ENCODE results near the gene CHIC2.
"Not testable (repeated sequence)": the region's sequence is repeated elsewhere in the genome, so short reads cannot be mapped to it uniquely, and the experiment has no call there.

The CHIC2 gene

DNA sequence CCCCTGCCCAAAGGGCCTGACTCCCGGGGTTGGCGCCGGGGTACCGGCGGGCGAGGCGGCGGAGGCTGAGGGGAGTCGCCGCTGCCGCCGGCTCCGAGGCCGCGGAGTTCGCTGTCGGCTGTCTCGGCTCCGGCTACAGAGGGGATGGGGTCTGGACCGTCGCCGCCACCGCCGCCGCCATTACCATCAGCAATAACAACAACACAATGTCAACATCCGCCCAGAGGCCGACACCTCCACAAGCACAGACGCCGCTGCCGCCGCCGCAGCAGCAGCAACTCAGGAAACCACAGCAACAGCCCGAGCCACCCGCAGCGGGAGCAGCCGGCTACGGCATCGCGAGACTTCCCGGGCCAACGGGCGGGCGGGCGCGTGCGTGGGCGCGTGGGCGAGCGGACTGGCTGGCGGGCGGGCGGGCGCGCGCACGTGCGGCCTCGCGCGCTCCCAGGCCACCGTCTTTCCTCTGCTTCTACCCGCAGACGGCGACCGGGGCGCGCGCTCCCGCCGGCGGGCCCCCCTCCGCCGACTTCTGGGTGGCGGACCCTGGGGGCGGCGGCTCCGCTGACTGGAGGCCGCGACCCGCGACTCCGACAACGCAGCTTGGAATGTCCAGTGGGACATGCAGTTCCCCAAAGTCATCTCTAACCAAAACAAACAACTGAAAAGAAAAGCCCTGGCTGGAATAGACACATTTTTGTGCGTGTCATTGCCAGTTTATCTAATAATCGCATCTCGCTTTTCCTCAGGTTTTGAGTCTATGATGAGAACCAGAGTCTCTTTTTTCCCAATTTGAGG is at the start of gene CHIC2:
Gene CHIC2 (minus strand): TSS at position 289 of the 795 bp plus-strand sequence. CDS start 305 bp downstream, outside the sequence.
- peak; percentile 97 for DNase-seq (ENCODE audit: low spot score)

DNA sequence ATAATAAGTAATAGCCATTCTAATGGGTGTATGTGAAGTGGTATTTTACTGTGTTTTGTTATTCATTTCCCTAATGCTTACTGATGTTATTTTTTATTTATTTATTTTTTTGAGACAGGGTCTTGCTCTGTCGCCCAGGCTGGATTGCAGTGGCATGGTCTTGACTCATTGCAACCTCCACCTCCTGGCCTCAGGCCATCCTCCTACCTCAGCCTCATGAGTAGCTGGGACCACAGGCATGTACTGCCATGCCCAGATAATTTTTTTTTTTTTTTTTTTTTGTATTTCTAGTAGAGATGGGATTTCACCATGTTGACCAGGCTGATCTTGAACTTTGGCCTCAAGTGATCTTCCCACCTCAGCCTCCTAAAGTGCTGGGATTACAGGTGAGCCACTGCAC is 48.8 kb upstream of the CHIC2 start:
- DNase-seq (ENCODE audit: low spot score) = not testable (repeated sequence)

DNA sequence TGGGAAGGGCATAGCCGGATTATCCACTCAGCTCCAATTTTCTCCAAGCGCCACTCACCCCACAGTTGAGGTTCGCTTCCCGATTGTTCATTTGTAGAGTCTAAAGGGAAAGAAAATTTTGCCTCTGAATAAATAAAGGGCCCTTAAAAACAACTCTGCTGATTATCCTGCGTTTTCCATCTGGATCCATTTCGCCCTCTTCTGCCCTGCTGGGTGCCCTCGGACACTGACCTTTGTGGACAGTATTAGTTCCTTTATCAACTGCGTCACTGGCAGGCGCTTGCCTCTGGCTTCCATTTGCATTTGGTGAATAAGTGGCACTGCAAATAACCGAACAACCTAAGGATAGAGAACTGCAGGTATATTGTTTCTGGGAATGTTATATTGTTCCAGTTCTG is 45.6 kb upstream of the CHIC2 start:
- DNase-seq (ENCODE audit: low spot score) = no peak

DNA sequence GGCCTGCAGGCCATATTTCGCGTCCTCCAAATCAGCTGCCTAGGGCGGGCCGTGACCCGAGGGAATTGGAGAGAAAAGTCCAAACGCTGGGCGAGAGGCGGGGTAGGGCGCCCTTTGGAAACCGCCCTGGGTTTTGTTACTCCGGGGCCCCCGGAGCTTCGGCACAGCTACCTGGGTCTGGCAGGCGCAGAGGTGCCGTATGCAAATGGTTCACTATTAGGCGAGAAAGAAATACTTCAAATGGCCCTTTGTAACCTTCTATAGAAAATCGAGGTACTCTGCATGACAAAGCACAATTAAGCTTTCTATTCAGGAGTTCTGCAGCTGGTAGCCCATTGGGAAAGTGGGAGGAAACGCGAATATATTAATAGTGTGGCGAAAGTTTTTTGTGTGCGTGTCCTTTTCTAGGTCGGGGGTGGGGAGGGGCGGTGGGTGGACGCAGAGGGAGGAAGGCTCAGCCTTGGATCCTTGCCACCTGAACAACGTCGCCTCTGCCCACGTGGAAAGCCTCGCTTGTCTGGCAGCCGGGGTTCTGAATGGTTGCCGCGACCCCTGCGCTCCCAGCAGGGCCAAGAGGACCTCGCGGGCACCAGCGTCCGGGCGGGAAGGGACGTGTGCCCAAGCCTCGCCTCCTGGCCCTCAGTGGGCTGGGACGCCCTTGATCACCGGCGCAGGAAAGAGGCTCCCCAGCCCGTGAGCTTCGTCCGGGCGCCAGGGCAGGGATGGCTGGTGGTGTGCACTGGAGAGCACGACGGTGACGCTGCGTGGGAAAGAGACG is 45.0 kb upstream of the CHIC2 start:
- DNase-seq (ENCODE audit: low spot score) = no peak

DNA sequence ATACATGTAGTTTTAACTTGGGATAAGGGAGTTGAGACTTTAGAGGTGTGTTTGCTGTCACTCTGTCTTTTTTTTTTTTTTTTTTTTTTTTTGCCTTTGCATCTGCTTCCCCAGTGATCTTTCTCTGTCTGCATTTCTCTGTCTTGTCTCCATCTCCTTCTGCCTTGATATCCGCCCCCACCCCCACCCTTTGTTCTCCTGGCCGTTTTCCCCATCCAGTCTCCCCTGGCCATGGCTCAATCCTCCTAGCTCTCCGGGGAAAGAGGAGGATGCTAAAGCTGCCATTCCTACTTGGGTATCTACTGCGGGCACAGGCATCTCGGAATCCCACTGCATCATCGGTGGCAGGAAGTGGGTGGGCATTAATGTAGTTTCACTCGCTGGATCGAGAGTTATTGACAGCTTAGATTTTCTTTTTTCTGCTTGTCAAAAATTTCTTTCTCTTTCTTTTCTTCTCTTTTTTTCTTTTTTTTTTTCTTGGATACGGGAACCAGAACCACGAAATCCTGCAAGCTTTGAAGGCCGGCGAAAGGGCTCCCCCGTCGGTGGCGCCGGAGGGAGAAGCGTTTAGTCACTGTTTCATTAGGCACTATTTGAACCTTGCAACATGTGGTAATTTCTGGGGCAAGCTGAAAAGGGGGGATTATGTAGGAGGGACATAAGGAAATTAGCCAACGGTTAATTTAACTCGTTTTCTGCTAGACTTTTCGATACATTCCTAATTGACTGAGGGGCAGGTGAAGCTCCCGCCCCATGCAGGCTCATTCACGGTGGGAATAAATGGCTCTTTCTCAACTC is 43.7 kb upstream of the CHIC2 start:
- DNase-seq (ENCODE audit: low spot score) = no peak

DNA sequence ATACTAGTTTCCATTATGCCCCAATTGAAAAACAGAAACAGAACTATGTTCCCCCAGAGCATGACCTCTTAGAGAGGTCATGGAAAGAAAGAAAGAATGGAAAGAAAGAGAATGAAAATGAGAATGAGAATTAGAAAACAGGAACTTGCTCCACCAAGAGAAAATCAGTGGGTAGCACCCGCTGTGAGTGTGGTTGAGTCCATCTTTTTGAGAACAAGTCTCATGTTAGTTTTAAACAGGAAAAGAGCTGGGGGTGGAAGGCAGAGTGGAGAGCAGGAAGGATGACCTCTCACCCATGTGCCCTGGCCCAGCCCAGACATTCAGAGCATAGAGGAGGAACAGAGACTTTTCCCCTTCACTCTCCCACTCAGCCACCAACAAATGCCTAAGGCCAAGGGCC is 40.5 kb upstream of the CHIC2 start:
- DNase-seq (ENCODE audit: low spot score) = no peak

DNA sequence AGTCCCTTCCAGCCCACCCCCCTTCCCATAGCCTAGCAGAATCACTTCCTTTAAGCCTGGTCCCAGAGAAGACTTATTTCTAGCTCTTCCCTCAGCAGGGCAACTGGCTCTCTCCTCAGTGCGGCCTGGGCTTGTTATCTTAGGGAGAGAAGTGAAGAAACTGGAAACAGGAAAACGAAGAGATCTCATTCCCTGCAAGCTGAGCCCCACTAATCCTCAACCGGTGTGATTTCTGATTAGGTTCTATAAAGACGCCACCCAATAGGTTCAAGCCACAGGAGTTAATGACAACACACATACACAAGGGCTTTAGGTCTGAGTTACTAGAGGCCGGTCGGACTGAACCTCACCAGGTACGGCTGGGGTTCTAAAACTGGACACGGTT is 38.8 kb upstream of the CHIC2 start:
- DNase-seq (ENCODE audit: low spot score) = no peak

DNA sequence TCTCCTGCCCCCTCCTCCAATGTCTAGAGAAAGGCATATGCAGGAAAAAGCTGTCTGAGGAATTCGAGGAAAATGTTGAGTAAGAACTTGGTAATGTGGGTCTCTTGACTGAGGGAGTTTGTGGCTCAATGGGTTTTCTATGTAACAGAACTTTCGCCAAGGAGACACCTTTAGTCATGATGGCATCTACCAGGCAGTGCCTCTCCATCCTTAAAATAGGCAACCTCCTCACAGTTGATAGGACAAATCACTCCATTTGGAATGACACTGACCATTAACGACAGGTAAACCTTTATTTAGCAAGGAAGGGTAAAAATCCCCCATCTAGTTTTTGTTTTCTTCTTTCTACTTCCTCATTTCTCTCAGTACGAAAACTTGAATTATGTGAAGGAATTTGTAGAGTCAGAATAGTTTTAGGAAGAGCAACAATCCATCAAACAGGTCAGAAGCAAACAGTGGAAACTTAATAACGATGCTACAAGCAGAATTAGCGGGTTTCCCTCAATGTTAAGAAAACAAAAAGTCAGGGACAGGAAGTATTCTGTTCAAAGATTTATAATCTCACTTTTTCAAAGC is 38.2 kb upstream of the CHIC2 start:
- DNase-seq (ENCODE audit: low spot score) = no peak

DNA sequence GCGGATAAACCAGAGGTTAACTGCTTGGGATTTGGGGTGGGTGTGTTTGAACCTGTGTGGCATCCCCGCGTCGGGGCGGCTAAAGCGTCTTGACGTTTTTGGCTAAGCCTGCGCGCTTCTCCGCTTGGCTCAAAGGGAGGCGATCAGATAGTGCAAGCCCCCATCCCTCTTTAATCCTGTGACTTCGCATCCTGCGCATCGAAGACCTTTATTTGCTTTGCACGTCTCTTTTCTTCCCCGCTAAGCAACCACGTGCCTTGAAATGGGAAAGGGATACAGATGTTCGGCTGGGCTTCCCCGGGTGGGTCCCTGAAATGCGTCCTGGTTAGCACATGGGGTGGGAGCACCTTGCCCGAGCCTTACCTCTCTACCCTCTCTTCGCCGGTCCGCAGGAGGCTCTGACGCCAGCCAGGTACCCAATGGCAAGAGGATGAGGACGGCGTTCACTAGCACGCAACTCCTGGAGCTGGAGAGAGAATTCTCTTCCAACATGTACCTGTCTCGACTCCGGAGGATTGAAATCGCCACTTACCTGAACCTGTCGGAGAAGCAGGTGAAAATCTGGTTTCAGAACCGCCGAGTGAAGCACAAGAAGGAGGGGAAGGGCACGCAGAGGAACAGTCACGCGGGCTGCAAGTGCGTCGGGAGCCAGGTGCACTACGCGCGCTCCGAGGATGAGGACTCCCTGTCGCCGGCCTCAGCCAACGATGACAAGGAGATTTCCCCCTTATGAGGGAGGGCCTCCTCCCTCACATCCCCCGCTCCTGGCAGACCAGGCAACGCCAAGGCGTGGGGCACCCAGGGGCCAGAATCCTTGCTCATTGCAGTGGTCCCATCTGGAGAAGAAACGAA is 37.0 kb upstream of the CHIC2 start:
- DNase-seq (ENCODE audit: low spot score) = no peak

DNA sequence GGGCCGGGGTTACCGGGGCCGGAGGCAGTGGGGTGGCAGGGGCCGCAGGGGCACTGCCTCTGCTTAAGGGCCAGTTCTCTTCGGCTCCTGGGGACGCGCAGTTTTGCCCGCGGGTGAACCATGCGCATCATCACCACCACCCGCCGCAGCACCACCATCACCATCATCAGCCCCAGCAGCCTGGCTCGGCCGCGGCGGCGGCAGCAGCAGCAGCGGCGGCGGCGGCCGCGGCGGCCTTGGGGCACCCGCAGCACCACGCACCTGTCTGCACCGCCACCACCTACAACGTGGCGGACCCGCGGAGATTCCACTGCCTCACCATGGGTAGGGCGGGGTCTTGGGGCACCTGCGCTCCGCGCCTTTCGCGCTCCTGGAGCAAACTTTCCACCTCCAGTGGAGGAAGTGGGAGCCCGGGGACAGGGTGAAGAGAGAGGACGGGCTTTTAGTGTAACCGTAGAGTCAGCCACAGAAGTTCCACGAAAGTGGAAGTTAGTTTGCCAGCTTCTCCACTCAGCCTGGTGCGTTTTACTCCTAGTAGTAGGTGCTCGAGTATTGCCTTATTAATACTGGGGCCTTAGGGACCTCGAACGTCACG is 36.3 kb upstream of the CHIC2 start:
- no peak for DNase-seq (ENCODE audit: low spot score)

DNA sequence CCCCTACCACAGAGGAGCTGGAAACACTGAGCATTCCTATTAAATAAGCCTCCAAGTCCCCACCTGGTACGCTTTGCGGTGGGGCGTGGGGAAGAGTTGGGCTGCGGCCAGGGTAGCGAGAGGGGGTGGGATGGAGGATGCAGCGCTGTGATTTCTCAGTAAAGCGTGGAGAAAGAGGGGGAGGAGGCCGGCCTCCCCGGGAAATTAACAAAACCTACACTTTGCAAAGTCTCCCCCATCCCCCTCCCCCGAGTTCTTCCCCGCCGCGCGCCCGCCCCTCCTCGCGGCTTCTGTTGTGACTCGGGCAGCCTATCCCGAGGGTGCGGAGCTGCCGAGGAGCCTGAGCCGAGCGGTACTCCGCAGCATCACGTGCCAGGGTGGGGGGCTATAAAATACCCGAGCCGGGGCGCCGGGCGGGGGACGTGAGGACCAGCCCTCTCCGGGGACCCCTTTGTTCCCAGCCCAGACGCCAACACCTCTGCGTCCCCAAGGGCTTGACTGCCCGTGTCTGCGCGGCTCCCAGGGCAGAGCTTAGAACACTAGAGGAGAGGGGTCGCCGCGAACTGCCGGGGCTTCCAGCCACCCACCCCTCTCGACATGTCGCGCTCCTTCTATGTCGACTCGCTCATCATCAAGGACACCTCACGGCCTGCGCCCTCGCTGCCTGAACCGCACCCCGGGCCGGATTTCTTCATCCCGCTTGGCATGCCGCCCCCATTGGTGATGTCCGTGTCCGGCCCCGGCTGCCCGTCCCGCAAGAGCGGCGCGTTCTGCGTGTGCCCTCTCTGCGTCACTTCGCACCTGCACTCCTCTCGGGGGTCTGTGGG is 35.6 kb upstream of the CHIC2 start, which contains the start of gene GSX2:
Gene GSX2 (plus strand): TSS at position 416 of the 827 bp plus-strand sequence. CDS start 182 bp downstream, at position 598.
- DNase-seq (ENCODE audit: low spot score) = no peak

DNA sequence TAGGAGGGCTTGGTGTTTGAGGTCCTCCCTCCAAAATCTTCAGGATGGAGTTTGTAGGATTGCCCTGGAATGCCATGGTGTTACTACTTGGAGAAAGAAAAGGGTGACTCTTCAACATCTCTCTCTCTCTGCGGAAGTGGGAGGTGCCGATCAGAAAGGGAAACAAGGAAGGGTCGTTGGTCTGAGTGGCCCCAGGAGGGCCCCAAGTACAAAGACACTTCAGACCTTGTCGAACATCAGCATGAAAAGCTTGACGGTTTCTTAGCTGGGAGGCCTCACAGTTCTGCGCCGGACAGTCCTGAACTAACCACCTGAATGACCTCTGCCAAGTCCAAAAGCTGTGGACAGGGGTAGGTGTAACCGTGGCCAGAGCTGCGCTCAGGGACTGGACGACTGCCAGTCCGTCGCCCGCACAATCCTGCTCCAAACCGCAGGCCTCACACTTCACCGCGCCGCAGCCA is 34.9 kb upstream of the CHIC2 start:
- DNase-seq (ENCODE audit: low spot score) = no peak

DNA sequence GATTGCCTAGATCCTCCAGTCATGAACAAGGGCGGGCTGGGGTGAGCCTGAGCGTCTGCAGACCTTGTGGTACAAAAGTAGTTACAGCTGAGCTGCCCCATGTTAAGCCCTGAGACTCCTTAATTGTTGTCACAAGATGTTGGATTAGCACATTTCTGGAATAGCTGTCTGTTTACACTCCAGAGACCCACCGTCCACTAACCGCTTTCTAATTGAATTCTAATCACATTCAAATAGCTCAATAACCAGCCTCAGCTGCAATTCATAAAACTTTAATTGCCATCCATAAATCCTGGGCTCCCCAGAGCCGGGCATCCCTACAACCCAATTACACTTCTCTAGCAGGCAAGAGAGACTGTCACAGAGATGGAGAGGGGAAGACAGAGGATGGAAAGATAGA is 34.0 kb upstream of the CHIC2 start:
- DNase-seq (ENCODE audit: low spot score) = no peak

DNA sequence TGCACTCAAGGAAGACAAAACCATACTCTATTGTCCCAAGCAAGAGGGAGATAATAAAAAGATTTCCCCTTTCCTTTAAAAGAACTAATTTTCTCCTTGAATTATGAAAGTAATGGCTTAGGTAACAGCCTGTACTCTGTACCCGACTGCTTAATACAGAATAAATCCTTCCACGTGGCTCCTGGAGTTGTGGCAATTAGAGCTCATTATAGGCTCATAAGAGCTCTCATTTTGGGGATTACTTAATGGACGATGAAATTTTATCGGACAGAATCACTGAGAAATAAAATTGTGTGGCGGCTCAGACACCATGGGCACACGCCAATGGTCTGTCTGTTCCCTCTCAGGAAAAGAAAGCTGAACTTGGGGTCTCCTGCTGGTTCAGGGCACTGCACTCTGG is 32.7 kb upstream of the CHIC2 start:
- no peak for DNase-seq (ENCODE audit: low spot score)

DNA sequence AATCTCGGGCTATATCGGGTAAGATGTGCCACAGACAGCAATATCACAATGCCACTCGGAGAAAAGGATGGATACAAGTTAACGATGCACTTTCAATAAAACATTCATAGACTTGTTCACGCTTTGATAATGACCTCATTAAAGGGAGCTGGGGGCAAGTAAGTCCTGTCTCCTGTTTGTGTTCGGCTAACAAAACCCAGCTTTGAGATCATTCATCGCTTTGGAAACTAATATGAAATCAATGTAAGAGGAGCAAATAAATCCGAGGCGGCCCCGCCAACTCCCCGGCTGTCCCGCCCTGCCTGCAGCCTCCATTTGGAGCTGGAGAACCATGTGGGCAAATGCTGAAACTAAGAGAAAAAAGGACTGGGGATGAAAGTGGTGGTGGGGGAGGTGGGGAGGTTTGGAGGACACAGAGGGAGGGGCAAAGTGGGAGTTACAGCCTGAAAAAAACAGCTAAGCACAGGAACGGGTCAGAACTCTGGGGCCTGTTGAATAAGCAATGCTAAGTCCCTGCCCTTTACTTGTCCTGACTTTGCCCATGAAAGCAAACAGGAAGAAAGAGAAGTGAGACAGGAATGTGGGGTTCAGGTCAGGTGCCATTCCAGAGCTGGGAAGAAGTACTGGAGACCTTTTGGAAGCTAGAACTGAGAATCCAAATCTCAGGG is 32.0 kb upstream of the CHIC2 start:
- no peak for DNase-seq (ENCODE audit: low spot score)

DNA sequence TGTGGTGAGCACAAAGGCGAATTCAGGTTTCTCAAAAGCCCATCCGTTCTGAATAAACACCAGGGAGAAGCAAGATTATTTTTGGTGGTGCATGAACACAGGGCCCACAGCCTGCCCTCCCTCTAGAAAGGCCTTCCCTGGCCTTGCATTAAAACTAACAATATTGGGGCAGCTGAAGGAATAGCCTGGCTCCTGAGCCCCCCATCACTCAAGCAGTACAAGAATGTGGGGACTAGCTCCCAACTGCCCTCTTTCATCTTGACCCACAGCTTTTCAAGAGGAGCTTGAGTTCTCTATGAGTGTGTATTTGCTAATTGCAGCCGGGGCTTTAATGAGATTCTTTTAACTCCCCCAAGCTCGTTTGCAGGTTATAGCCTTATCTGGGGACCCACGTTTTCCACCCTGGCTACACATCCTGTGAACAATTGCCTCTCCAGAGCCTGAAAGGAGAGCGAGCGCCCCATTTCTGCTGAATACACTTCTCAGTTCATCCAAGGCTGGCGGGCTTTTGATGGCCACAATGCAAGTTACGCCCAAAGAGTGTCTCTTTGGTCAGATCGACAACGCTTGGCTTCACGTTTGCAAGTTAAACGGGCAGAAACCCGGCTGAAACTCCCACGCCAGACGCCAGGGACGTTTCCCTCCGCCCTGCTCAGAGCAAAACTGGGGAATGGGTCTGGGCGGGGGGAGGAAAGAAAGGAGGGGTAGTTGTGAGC is 30.9 kb upstream of the CHIC2 start:
- DNase-seq (ENCODE audit: low spot score) = no peak

DNA sequence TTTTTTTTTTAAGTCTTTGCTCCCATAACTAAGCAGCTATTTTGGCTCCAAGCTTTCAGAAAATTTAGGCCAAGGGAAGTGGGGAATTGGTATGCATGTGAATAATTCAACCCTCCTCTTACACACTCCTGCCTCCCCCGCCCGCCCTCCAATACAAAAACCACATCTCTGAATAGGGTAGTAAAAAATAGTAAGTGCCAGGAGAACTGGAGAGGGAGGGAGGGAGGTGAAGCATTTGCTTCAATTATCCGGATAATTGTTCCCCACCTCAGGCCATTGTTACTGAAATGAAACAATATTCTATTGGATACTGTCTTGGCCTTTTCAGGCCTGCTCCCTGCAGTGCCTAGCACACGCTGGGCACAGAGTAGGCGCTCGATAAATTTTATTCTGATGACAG is 30.0 kb upstream of the CHIC2 start:
- DNase-seq (ENCODE audit: low spot score) = no peak

Measured in CD4-positive, alpha-beta T cell treated with Interleukin-15 for 4 hours (primary cell).